KOPT-K1 (cell line): ENCODE results near the gene VSTM4.

Experiments
- H3K27ac ChIP-seq: fragments of 200-600 bp; sonication (generic); 2 replicates; pipeline ENCODE4 v1.5.1; 2016; ENCODE audit warnings: antibody characterized with exemption, mild to moderate bottlenecking, low read depth, low read length; ENCODE audit not compliant: poor library complexity, severe bottlenecking
- H3K36me3 ChIP-seq: fragments of 200-600 bp; sonication (generic); 2 replicates; pipeline ENCODE4 v1.5.1; 2017; ENCODE audit warnings: antibody characterized with exemption, mild to moderate bottlenecking, low read length, moderate library complexity; ENCODE audit not compliant: insufficient read depth
- H3K9me3 ChIP-seq: fragments of 200-600 bp; sonication (generic); 2 replicates; pipeline ENCODE4 v1.5.1; 2017; ENCODE audit warnings: antibody characterized with exemption, low read length, mild to moderate bottlenecking; ENCODE audit not compliant: insufficient read depth, poor library complexity, severe bottlenecking

The VSTM4 gene

GRCh38 chr10:49096890-49097445 is 18.4 kb downstream of the VSTM4 start:
- H3K36me3 ChIP-seq, result no peaks in the 10 kb centered on the region
- no peak overlapping the region for H3K27ac ChIP-seq
- H3K9me3 ChIP-seq, result no peaks in the 10 kb centered on the region

- H3K9me3 ChIP-seq, result no peaks in the 10 kb centered on the region
- H3K27ac ChIP-seq, result no peak overlapping the region
- H3K36me3 ChIP-seq, result no peaks in the 10 kb centered on the region
These were observed 20.7 kb downstream of the VSTM4 start for GRCh38 chr10:49094646-49095045.

GRCh38 chr10:49093922-49094321 is 21.4 kb downstream of the VSTM4 start:
- H3K36me3 ChIP-seq, result no peaks in the 10 kb centered on the region

GRCh38 chr10:49092477-49092876 is 22.8 kb downstream of the VSTM4 start:
- H3K27ac ChIP-seq, result no peak overlapping the region
- H3K9me3 ChIP-seq, result peaks cover 1% of the 10 kb centered on the region

More at GRCh38 chr10:49093922-49094321, 21.4 kb downstream of the VSTM4 start:
- H3K27ac ChIP-seq, result no peak overlapping the region
- no peaks in the 10 kb centered on the region for H3K9me3 ChIP-seq

DNA sequence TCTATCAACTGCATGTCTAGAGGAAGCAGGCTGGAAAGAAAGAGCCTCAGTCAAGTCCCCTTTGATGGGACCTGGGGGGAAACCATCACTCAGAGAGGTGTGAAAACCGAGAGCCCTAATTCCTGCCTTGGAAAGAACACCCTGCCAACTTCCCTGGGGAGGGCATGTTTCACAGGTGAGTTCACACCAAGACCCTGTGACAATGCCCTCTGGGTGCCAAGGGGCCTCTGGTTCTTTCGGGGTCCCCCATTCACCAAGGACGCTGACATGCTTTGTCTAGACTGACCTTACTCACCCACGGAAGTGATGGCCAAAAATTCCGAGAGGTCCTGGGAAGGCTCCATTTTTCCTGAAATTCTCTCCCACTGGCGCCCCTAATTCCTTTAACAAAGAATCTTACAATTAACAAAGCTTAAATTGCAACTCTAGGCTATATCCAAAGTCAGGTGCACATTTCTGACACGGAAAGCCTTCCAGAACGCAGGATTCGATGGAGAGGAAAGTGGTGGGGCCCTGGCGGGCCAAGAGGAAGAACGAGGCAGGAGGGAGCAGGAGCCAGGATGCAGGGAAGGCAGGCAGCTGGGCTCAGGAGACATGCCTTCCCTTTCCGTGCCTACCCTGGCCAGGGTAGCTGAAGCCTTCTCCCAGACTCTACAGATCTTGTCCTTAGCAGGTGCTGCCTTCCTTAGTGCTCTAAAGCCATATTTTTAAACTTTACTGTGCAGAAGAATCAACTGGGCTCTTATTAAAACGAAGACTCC is 23.7 kb downstream of the VSTM4 start:
- Histone ChIP-seq H3K27ac (no peak overlapping the region), H3K9me3 (peaks cover 10% of the 10 kb centered on the region), H3K36me3 (no peaks in the 10 kb centered on the region)

More at GRCh38 chr10:49092477-49092876, 22.8 kb downstream of the VSTM4 start:
- no peaks in the 10 kb centered on the region for H3K36me3 ChIP-seq

DNA sequence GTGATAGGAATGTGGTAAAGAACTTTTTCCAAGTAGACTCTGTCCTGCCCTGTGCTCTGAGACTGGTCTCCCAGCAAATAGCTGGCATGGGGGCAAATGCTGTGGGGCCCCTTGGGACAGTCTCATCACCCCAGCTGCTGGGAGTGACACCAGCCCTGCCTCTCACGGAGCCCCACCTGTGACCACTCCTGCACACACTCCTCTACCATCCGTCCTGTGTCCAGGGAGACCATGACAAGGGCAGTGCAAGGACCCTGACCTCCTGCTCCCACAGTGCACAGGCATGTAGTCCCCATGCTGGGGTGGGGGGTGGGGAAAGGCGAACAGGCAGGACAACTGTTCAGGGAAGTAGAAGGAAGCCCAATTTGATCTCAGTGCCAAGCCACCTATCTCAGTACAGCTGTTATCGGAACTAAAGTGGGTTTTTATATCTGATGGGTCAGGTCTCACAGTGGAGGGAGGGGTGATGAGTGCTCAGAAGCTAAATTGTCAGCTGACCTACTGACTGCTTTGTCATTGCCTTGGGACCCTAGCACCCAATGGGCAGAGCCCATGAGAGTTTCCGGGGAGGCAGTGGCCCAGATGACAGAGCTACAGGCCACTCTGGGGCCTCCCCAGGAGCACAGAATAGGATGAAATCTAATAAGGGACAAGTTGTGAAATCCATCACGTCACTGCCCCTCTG is 24.5 kb downstream of the VSTM4 start:
- Histone ChIP-seq H3K9me3 (peaks cover 18% of the 10 kb centered on the region), H3K36me3 (no peaks in the 10 kb centered on the region), H3K27ac (no peak overlapping the region)

GRCh38 chr10:49090189-49090575 is 25.1 kb downstream of the VSTM4 start:
- peaks cover 18% of the 10 kb centered on the region for H3K9me3 ChIP-seq
- no peak overlapping the region for H3K27ac ChIP-seq
- no peaks in the 10 kb centered on the region for H3K36me3 ChIP-seq

GRCh38 chr10:49089557-49090188 is 25.6 kb downstream of the VSTM4 start:
- no peak overlapping the region for H3K27ac ChIP-seq
- H3K9me3 ChIP-seq, result peaks cover 18% of the 10 kb centered on the region
- H3K36me3 ChIP-seq, result no peaks in the 10 kb centered on the region

DNA sequence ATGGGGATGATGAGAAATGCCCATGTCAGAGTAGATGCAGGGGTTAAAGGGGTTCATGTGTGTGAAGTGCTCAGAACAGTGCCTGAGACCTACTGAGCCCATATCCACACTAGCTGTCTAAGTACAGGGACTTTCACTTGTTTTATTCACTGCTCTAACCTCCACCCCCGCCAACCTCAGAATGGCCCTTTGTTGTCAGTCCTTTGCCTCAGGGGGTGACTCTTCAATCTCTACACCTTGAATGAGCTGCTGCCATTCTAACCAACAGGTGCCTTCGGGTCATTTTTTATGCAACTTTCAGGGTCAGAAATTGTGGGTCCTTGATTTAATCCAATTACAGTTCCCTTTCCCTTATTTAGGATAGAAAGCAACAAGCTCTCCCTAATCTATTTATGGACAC is 26.2 kb downstream of the VSTM4 start:
- no peaks in the 10 kb centered on the region for H3K36me3 ChIP-seq
- H3K9me3 ChIP-seq, result peaks cover 18% of the 10 kb centered on the region
- H3K27ac ChIP-seq, result no peak overlapping the region

DNA sequence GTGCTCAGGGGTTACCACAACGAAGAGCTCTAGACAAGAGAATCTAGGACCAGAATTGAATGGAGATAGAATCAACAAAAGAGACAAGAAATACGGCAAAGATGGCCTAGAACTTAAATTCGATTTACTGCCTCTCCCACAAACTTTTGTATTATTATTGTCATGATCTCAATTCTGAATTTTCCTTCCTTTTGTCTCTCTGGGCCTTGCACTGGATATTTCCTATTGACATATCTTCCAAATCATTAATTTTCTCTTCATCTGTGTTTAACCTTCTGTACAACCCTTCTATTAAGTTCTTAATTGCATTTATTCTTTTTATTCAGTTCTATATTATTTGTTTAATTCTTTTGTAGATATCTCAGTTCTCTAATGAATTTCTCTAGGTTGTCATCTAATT is 28.4 kb downstream of the VSTM4 start:
- Histone ChIP-seq H3K9me3 (peaks cover 18% of the 10 kb centered on the region), H3K36me3 (no peaks in the 10 kb centered on the region), H3K27ac (no peak overlapping the region)

DNA sequence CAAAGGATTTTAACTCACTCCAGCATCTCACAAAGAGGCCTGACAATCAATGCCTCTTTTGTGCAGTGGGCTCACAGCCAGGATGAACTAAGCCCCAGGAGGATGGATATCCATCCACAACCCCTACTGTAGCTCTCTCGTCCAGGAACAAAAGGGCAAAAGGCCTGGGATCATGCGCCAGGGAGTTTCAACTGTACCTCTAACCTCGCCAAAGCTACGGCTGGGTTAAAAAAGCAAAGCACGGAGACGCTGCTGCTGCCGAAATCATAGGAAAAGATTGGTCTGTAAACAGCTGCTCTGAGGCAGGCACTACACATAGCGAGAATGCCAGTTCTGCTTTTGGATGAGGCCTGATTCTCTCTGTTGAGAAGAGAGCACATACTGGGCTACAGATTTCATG is 32.1 kb downstream of the VSTM4 start:
- Histone ChIP-seq H3K9me3 (peaks cover 18% of the 10 kb centered on the region), H3K36me3 (no peaks in the 10 kb centered on the region), H3K27ac (no peak overlapping the region)

DNA sequence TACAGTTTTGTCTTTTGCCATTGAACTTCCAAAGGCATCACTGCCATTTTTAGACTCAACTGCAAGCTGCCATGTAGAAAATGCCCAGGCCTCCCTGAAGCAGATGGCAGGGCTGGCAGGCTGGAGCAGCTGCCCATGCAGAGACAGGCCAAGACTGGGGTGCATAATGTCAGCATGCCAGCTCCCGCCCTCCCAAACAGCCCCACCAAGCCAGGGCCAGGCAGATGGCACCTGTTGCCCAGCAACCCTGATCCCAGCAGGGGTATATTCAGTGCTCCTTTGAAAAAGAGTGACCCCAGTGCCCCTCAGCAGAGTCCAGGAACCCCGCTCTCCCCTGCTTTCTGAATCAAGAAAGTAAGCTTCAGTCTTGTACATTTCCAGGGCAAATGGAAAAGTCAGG is 32.6 kb downstream of the VSTM4 start:
- Histone ChIP-seq H3K36me3 (no peaks in the 10 kb centered on the region), H3K9me3 (peaks cover 18% of the 10 kb centered on the region), H3K27ac (no peak overlapping the region)

DNA sequence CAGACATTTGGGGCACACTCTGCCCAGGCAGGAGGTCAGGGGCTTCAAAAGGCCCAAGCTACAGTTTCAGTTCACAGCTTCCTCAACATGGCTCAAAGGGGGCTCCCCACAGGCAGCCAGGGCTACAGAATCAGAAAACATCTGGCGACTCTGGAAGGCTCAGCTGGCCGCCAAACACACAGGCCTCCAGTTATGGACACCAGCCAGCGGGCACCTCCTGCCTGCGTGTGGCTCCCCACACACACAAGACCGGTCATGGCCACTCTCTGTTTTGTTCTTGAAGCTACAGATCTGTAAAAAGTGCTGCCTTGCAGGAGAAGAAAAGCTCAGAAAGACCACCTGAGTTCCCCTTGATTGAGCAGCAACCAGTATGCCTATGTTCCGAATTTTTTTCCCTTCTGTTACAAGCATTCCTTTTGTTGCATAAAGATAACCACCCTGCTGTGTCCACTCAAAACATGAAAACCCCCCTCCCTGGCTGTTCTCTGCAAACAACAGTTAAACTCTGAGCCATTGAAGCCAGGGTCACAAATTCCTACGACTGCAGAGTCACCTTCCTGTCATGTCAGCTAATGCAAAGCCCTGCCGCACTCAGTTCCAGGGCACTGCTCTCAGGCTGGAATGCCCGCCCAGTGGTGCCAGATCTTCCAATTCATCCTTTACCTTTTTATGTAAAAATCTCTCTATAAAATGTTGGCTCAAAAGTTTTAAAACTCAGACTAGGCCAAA is 33.6 kb downstream of the VSTM4 start:
- Histone ChIP-seq H3K9me3 (peaks cover 9% of the 10 kb centered on the region), H3K27ac (no peak overlapping the region), H3K36me3 (no peaks in the 10 kb centered on the region)

GRCh38 chr10:49080965-49081364 is 34.4 kb downstream of the VSTM4 start:
- no peak overlapping the region for H3K27ac ChIP-seq
- H3K36me3 ChIP-seq, result no peaks in the 10 kb centered on the region
- H3K9me3 ChIP-seq, result peaks cover 2% of the 10 kb centered on the region

GRCh38 chr10:49080071-49080470 is 35.3 kb downstream of the VSTM4 start:
- Histone ChIP-seq H3K9me3 (no peaks in the 10 kb centered on the region), H3K36me3 (no peaks in the 10 kb centered on the region), H3K27ac (no peak overlapping the region)
